CD4-positive, alpha-beta T cell treated with Interleukin-12 subunit alpha and Interleukin-12 subunit beta, for 1 hour (primary cell): ENCODE results near the gene TTI1.

Source experiments
- DNase-seq: peaks from one replicate; pipeline ENCODE4 v3.0.0-alpha.2; 2020

The TTI1 gene

GRCh38 chr20:38033330-38034107 is at the start of gene TTI1, which contains the start of gene RPRD1B:
TTI1 (minus strand) TSS chr20:38033456; CDS start chr20:38013816, 19,640 bp downstream.
RPRD1B (plus strand) TSS chr20:38033746; CDS start chr20:38033948, 202 bp downstream.
- DNase-seq: peak; percentile 90

- no peak for DNase-seq
Measured at GRCh38 chr20:38082894-38083293, 49.6 kb upstream of the TTI1 start.

- no peak for DNase-seq
Measured at GRCh38 chr20:38081575-38081974, 48.3 kb upstream of the TTI1 start.

- DNase-seq: no peak
Measured at GRCh38 chr20:38079353-38079752, 46.1 kb upstream of the TTI1 start.

GRCh38 chr20:38078084-38078483 is 44.8 kb upstream of the TTI1 start:
- no peak for DNase-seq

GRCh38 chr20:38076548-38076947 is 43.3 kb upstream of the TTI1 start:
- DNase-seq: no peak

- DNase-seq: no peak
Measured at GRCh38 chr20:38075161-38075998, 42.1 kb upstream of the TTI1 start.

GRCh38 chr20:38073307-38074071 is 40.2 kb upstream of the TTI1 start:
- DNase-seq: peak; percentile 53

- DNase-seq: no peak
Measured at GRCh38 chr20:38072898-38073297, 39.6 kb upstream of the TTI1 start.

- DNase-seq: no peak
Measured at GRCh38 chr20:38067717-38068365, 34.6 kb upstream of the TTI1 start.

- no peak for DNase-seq
Measured at GRCh38 chr20:38066969-38067716, 33.9 kb upstream of the TTI1 start.

- DNase-seq: no peak
Measured at GRCh38 chr20:38065764-38066375, 32.6 kb upstream of the TTI1 start.

- no peak for DNase-seq
Measured at GRCh38 chr20:38063911-38064530, 30.8 kb upstream of the TTI1 start.

- no peak for DNase-seq
Measured at GRCh38 chr20:38062890-38063289, 29.6 kb upstream of the TTI1 start.

- no peak for DNase-seq
Measured at GRCh38 chr20:38061109-38061508, 27.9 kb upstream of the TTI1 start.

GRCh38 chr20:38060536-38060935 is 27.3 kb upstream of the TTI1 start:
- no peak for DNase-seq

GRCh38 chr20:38059832-38060231 is 26.6 kb upstream of the TTI1 start:
- no peak for DNase-seq

GRCh38 chr20:38057351-38057972 is 24.2 kb upstream of the TTI1 start:
- DNase-seq: peak; percentile 76

- no peak for DNase-seq
Measured at GRCh38 chr20:38055848-38056247, 22.6 kb upstream of the TTI1 start.

- no peak for DNase-seq
Measured at GRCh38 chr20:38055294-38055693, 22.0 kb upstream of the TTI1 start.
